GM21576 (cell line): ENCODE data around the gene OR13C8.
"Not testable (repeated sequence)": the region's sequence is repeated elsewhere in the genome, so short reads cannot be mapped to it uniquely, and the experiment has no call there.

Experiments used
- ATAC-seq: cut with Tn5 transposase; IDR thresholded peaks from one replicate; pipeline ENCODE4 v1.9.1; 2021; ENCODE audit warnings: mild to moderate bottlenecking, moderate library complexity; ENCODE audit not compliant: unreplicated experiment

Gene OR13C8, protein sequence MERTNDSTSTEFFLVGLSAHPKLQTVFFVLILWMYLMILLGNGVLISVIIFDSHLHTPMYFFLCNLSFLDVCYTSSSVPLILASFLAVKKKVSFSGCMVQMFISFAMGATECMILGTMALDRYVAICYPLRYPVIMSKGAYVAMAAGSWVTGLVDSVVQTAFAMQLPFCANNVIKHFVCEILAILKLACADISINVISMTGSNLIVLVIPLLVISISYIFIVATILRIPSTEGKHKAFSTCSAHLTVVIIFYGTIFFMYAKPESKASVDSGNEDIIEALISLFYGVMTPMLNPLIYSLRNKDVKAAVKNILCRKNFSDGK

GRCh38 chr9:104568868-104569267 lies at the start of gene OR13C8:
Gene OR13C8, plus strand, starts transcription at chr9:104569168. Its CDS starts 0 bp downstream, at chr9:104569168.
- ATAC-seq: no peak

DNA sequence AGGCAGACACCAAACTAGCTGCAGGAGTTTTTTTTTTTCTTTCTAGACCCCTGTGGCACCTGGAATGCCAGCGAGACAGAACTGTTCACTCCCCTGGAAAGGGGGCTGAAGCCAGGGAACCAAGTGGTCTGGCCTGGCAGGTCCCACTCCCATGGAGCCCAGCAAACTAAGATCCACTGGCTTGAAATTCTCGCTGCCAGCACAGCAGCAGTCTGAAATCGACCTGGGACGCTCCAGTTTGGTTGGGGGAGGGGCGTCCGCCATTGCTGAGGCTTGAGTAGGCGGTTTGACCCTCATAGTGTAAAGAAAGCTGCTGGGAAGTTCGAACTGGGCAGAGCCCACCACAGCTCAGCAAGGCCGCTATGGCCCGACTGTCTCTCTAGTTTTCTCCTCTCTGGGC lies 48.7 kb upstream of the OR13C8 start:
- not testable (repeated sequence) for ATAC-seq

GRCh38 chr9:104527109-104527508 lies 41.9 kb upstream of the OR13C8 start, which contains the start of gene OR13C4:
Gene OR13C4, minus strand, starts transcription at chr9:104527209. Its CDS starts 0 bp downstream, at chr9:104527209.
- ATAC-seq: no peak

GRCh38 chr9:104536756-104537155 lies 32.2 kb upstream of the OR13C8 start, which contains the start of gene OR13C3:
Gene OR13C3, minus strand, starts transcription at chr9:104536856. Its CDS starts 133 bp downstream, at chr9:104536723.
- no peak for ATAC-seq

DNA sequence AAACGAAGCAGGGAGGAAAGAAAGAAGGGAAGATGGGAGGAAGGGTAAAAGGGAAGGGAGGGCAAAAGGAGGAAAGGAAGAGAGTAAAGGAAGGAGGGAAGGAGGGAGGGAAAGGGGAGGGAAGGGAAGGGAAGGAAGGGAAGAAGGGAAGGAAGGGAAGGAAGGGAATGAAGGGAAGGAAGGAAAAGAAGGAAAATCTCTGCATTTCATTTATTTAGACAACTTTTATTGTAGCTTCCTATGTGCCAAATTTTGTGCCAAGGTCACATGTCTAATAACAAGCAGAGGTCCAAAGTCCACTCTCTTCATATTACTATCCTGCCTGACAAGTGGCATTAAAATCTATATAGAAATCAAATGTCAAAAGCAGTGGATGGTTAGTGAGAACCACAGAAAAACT lies 29.7 kb upstream of the OR13C8 start:
- ATAC-seq: no peak

GRCh38 chr9:104544644-104545043 lies 24.3 kb upstream of the OR13C8 start:
- ATAC-seq: no peak

DNA sequence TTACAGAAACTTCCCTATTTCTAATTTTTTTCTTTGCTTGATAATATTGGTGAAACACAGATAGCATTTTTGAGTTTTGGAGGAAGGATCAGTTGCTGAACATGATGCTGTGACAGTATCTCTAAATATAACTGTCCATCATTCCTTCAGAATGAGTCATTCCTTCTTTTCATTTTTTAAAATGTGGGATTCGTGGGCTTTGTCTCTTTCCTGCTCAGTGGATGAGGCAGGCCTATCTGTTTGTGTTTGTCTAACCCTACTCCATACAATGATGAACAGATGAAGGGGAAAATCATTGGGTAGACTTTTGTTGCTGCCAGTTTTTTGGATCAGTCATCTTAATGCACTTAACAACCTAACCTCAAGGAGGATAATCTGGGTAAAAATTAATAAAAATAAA lies 15.7 kb upstream of the OR13C8 start:
- no peak for ATAC-seq

- no peak for ATAC-seq
Measured at GRCh38 chr9:104555521-104555920, 13.4 kb upstream of the OR13C8 start.

- ATAC-seq: no peak
Measured at GRCh38 chr9:104556830-104557634, 11.9 kb upstream of the OR13C8 start.

DNA sequence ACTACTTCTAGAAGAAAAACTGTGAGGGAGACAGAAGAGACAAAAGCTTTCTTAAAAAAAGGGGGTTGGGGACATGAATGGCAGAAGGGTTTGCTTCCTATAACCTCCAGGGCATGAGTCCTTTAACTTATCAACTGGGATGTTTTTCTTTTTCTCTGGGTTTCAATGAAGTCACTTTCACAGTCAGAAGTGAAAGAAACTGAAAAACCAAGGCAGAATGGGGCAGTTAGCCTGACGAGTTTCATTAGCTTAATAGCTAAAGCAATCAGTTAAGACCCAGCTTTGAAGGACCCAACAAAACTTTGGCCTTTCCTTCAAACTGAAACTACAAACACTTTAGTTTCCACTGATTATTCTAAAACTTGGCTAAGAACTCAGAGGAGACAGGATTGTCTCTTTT lies 4.6 kb upstream of the OR13C8 start:
- ATAC-seq: no peak

- no peak for ATAC-seq
Measured at GRCh38 chr9:104572612-104573011, 3.6 kb downstream of the OR13C8 start.

DNA sequence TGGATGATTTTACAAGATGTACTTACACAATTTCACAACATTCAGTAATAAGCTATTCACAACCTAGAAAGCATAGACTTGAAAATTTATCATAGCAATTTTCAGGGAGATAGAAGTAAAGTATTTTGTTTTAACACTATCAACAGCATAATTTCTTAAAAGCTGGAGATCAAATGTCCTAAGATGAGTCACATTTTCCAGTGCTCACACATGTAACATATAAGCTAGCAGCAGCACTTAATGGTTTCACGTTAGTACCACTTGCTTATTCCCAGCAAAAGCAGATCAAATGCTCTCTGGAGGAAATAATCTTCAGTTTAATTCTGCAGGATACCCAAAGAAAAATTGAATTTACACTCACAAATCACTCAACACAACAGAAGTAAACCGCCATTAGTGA lies 6.5 kb downstream of the OR13C8 start:
- ATAC-seq: no peak

GRCh38 chr9:104577263-104577662 lies 8.3 kb downstream of the OR13C8 start:
- ATAC-seq: no peak

DNA sequence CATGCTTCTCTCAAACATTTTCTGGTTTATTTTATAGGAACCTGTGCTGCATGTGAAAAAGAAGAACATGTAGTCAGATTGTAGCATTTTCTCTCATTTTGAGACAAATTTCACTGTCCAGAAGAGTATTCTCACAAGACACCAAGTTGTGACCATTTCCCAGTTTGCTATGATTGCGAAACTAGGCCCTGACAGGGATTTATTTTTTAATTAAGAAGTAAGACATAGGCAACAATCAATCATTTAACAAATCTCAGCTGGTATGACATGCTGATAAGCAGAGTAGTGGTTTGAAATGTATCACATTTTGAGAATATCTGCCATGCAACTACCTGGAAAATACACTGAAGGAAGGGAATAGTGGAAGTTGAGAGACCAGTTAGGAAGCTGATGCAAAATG lies 11.6 kb downstream of the OR13C8 start:
- ATAC-seq: no peak

DNA sequence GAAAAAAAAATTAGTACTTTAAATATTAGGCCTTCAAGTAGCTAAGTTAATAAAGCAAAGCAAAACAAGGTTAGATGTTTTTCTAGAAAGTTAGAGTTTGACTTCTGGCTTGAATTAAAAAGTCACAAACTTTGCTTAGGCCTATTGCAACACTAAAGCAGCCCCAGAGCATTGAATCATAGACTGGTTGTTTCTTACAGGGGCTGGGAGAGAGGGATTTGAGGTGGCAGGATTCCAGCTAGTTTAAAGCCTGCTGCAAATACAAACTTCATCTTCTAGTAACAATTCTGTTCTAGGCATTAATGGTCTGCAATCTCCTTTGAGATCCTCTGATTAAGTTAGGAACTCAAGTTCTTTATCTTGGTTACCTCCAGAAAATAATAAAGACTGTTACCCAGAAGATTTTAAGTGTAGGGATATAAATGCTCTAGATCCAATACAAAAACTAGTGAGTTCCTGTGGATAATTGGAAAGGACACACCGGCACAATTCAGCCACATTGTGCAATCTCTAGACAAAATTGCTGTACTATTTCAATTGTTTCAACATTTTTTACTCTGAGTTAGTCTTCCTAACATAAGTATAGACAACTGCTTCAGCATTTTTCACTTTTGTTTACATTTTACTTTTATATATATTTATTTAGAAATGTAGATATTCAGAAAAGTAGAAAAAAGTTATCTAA lies 17.7 kb downstream of the OR13C8 start:
- no peak for ATAC-seq

DNA sequence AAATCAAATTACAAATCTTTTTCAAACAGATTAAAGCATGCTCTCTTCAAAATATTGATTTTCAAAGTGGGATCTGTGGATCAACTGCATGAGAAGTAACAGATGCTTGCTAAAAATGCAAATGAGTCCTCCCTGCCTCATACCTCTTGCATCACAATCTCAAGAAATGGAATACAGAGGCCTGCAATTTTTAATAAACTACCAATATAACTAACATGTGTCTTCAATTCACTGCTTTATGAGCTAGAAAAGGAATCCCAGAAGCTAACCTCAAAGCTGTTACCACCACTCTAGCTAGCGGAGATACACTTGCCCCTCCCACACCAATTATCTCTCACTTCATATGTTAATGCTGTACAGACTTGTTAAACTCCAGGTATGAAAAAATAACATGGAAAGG lies 20.7 kb downstream of the OR13C8 start:
- no peak for ATAC-seq

GRCh38 chr9:104598749-104599148 lies 29.8 kb downstream of the OR13C8 start:
- ATAC-seq: not testable (repeated sequence)

DNA sequence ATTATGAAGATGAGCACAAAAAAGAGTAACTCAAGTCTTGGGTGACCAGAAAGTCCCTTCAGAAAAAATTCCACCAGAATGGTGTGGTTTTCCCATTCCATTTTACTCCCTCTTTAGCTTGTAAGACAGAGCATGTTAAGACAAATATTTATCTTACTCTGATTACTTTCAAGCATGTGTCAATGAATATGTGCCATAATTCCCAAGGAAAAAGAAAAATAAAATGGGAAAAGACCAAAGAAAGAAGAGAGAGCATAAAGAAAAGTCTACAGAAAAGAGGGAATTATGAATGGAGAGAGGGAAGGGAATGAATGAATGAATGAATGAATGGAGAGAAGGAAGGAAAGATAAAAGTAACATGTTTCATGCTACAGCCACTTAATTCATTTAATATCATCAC lies 30.3 kb downstream of the OR13C8 start, which contains the start of gene OR13C5:
TSS of gene OR13C5 (minus strand) at position 101 of the 400 bp plus-strand sequence. CDS start at position 101, 0 bp downstream.
- not testable (repeated sequence) for ATAC-seq

GRCh38 chr9:104604801-104605200 lies 35.8 kb downstream of the OR13C8 start:
- no peak for ATAC-seq

- not testable (repeated sequence) for ATAC-seq
Measured at GRCh38 chr9:104605527-104605926, 36.6 kb downstream of the OR13C8 start, which contains the start of gene OR13C2. Gene OR13C2, minus strand, starts transcription at chr9:104605627. Its CDS starts 0 bp downstream, at chr9:104605627.

DNA sequence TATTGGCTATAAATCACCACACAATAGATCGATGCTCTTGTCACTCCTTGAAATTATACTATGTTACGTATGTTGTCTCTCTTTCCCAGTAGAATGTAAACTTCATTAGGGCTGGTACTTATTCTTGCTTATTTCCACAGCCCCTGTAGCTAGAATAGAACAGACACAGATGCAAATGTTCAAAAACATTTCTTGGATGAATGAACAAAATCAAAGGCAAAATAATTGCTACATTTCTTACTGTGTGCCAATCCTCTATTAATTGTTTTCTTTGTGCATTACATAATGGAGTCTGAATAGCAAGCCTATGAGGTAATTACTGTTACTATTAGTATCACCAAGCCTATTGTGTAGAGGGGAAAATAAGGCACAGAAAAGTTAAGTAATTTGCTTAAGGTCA lies 37.2 kb downstream of the OR13C8 start:
- no peak for ATAC-seq
